OCI-LY3 (cell line): ENCODE measurements around the gene FLT1.

ENCODE experiments used
- H2AFZ ChIP-seq: fragments of 200-600, 300-600 bp; shearing (Covaris generic); 2 replicates; pipeline ENCODE4 v1.6.0; 2014; ENCODE audit warnings: antibody characterized with exemption, low read depth, low read length
- H3K27ac ChIP-seq: fragments of 200-600, 300-600 bp; sonication (generic); 2 replicates; pipeline ENCODE4 v1.5.1; 2014; ENCODE audit warnings: mild to moderate bottlenecking, low read length, moderate library complexity, mixed read lengths
- H3K27me3 ChIP-seq: fragments of 200-600, 300-600 bp; sonication (generic); 2 replicates; pipeline ENCODE4 v1.6.1; 2014; ENCODE audit warnings: low read depth, low read length, mixed read lengths
- H3K36me3 ChIP-seq: fragments of 200-600, 300-600 bp; sonication (generic); replicated peaks from 2 replicates; pipeline ENCODE3; 2014; ENCODE audit warnings: low read depth, low read length, mixed read lengths
- H3K4me1 ChIP-seq: fragments of 300-600, 200-600 bp; sonication (generic); 2 replicates; pipeline ENCODE4 v1.6.1; 2014; ENCODE audit warnings: low read length, mixed read lengths
- H3K4me2 ChIP-seq: fragments of 200-600, 300-600 bp; sonication (generic); 2 replicates; pipeline ENCODE4 v1.6.1; 2014; ENCODE audit warnings: low read length, mixed read lengths
- H3K4me3 ChIP-seq: fragments of 300-600, 200-600 bp; sonication (generic); 2 replicates; pipeline ENCODE4 v1.5.1; 2014; ENCODE audit warnings: antibody characterized with exemption, mild to moderate bottlenecking, low read length, moderate library complexity
- H3K79me2 ChIP-seq: fragments of 300-600, 200-600 bp; shearing (Covaris generic); 2 replicates; pipeline ENCODE4 v1.6.1; 2014; ENCODE audit warnings: mild to moderate bottlenecking, low read length, mixed read lengths
- H3K9ac ChIP-seq: fragments of 300-600, 200-600 bp; shearing (Covaris generic); 2 replicates; pipeline ENCODE4 v1.6.0; 2014; ENCODE audit warnings: mild to moderate bottlenecking, low read length, moderate library complexity
- H3K9me3 ChIP-seq: fragments of 200-600, 300-600 bp; shearing (Covaris generic); 2 replicates; pipeline ENCODE4 v1.6.1; 2014; ENCODE audit warnings: low read length, mixed read lengths; ENCODE audit not compliant: insufficient read depth
- H4K20me1 ChIP-seq: fragments of 200-600, 300-600 bp; sonication (generic); 2 replicates; pipeline ENCODE4 v1.6.1; 2016; ENCODE audit warnings: low read length, mixed read lengths; ENCODE audit not compliant: insufficient read depth
- CTCF ChIP-seq: fragments of 200-600, 300-600 bp; sonication (generic); IDR thresholded peaks from 2 replicates; pipeline ENCODE4 v1.5.1; 2014; ENCODE audit warnings: antibody characterized with exemption, low read length, low read depth
- EZH2phosphoT487 ChIP-seq: fragments of 200-600 bp; shearing (Covaris generic); IDR thresholded peaks from 2 replicates; pipeline ENCODE4 v1.6.1; 2018; ENCODE audit warnings: antibody characterized with exemption, mixed run types, low read depth

Gene FLT1

DNA sequence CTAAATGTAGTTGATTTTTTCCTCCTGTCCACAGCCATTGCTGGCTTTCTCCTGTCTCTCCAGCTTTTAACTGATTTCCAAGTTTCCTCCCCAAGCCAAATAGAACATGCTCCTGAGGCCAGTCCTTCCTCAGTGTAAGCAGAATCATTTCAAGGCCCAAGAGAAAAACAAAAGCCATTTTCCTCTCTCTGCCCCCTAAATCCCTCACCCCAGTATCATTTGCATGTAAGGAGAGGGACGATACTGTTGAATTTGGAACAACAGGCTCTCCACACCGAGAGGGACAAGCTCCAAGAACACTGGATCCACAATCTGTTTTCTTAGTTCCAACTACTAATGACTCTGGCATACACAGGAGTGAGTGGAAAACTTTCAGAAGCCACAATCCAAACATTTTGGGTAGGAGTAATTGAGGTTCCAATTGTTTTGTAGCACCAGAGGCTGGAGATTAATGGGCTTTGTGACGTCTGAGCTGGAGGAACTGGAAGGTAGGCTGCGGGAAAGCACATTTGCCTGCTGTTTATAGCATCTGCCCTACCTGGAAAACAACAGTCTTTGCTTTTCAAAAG is 156.8 kb downstream of the FLT1 start:
- H3K27ac ChIP-seq = no peak overlapping the region
- no peak overlapping the region for H3K4me3 ChIP-seq
- no peaks in the 10 kb centered on the region for H3K36me3 ChIP-seq
- no peaks in the 10 kb centered on the region for H4K20me1 ChIP-seq
- TF ChIP-seq CTCF (no peak), EZH2phosphoT487 (no peak)
- H3K4me1 ChIP-seq = no peaks in the 10 kb centered on the region
- no peaks in the 10 kb centered on the region for H3K9me3 ChIP-seq
- no peak overlapping the region for H2AFZ ChIP-seq
- H3K9ac ChIP-seq = no peak overlapping the region
- H3K4me2 ChIP-seq = no peak overlapping the region
- no peaks in the 10 kb centered on the region for H3K79me2 ChIP-seq
- H3K27me3 ChIP-seq = no peaks in the 10 kb centered on the region; the same call in 1 of the 2 replicates

DNA sequence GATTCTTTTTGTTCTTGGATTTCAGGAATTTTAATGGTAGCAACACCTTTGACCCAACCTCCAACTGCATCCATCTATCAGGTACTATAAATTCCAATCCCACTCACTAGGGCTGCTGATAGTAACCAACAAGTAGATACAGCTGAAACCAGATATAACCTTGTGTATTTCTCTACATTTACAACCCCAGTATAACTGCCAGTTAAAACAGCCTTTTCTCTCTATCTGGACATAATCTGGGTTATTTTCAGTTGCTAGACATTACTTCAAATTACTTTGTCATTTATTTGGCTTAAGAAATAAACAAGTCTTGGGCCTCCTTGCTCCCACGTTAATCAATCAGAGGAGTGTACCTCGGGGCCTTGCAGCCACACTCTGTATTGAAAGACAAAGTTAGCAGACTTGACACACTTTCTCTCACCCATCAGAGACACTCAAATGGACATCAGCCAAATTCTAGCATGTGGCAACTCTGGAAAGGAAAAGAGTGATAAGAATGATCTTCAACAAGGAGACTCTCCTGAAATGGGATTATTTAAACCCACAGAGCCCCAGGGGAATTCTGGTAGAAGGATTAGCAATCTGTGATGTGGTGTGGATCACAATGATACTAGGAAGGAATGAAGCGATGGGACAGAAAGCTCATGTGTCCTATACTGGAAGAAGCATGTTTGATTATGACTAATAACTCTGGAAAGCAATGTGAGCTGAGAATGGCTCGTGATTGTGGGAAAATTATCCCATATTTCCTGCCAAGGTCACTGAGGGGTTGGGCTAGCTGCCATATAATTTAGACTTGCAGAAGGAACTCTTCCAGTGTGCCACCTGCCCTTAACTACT is 157.5 kb downstream of the FLT1 start:
- no peak overlapping the region for H3K9ac ChIP-seq
- no peaks in the 10 kb centered on the region for H3K36me3 ChIP-seq
- no peak overlapping the region for H3K4me3 ChIP-seq
- H4K20me1 ChIP-seq = no peaks in the 10 kb centered on the region
- no peak for TF ChIP-seq EZH2phosphoT487
- no peak for TF ChIP-seq CTCF
- H3K4me1 ChIP-seq = no peaks in the 10 kb centered on the region
- H3K27me3 ChIP-seq = no peaks in the 10 kb centered on the region; the same call in 1 of the 2 replicates
- H3K9me3 ChIP-seq = no peaks in the 10 kb centered on the region
- no peaks in the 10 kb centered on the region for H3K79me2 ChIP-seq
- H3K4me2 ChIP-seq = no peak overlapping the region
- no peak overlapping the region for H2AFZ ChIP-seq
- H3K27ac ChIP-seq = no peak overlapping the region

GRCh38 chr13:28336193-28336657 is 158.7 kb downstream of the FLT1 start:
- H3K27ac ChIP-seq = no peak overlapping the region
- H3K4me1 ChIP-seq = no peaks in the 10 kb centered on the region
- H3K79me2 ChIP-seq = no peaks in the 10 kb centered on the region
- H3K27me3 ChIP-seq = no peaks in the 10 kb centered on the region; the same call in 1 of the 2 replicates
- no peak overlapping the region for H3K4me2 ChIP-seq
- no peak overlapping the region for H3K4me3 ChIP-seq
- H3K9ac ChIP-seq = no peak overlapping the region
- no peaks in the 10 kb centered on the region for H4K20me1 ChIP-seq
- TF ChIP-seq CTCF (no peak), EZH2phosphoT487 (no peak)
- no peak overlapping the region for H2AFZ ChIP-seq
- H3K9me3 ChIP-seq = no peaks in the 10 kb centered on the region
- H3K36me3 ChIP-seq = no peaks in the 10 kb centered on the region

- Histone ChIP-seq H3K27ac (no peak overlapping the region), H3K27me3 (no peaks in the 10 kb centered on the region; the same call in 1 of the 2 replicates), H3K4me1 (no peaks in the 10 kb centered on the region), H3K9ac (no peak overlapping the region), H3K4me3 (no peak overlapping the region), H2AFZ (no peak overlapping the region), H4K20me1 (no peaks in the 10 kb centered on the region), H3K4me2 (no peak overlapping the region), H3K36me3 (no peaks in the 10 kb centered on the region), H3K79me2 (no peaks in the 10 kb centered on the region), H3K9me3 (no peaks in the 10 kb centered on the region)
- TF ChIP-seq EZH2phosphoT487 = no peak
- TF ChIP-seq CTCF = no peak
These were observed 161.6 kb downstream of the FLT1 start for GRCh38 chr13:28333204-28333881.
